Left lung (tissue), 10 donors: ENCODE results near the gene MIB1. TPM values are rescaled to one million over a fixed set of nuclear protein-coding genes. Genes with fewer than 3 reads are reported as not detected.

ENCODE experiments used
- ATAC-seq: fragments of 200-7000 bp; cut with Tn5 transposase; one replicate; pipeline ENCODE4 v1.9.1; 2020; ENCODE audit warnings: moderate library complexity
- DNase-seq, 4 donors: peaks; one replicate each; pipeline ENCODE4 v3.0.0-alpha.2; 2013 to 2020
- H3K27ac ChIP-seq, 2 donors: fragments of 200-600 bp; sonication (generic) in 1 of 2; one replicate each; pipeline versions ENCODE4 v1.5.0 to v1.8.0; 2020 to 2021
- H3K27me3 ChIP-seq, 2 donors: fragments of 200-600 bp; sonication (generic) in 1 of 2; one replicate each; pipeline versions ENCODE4 v1.5.0 to v1.8.0; 2020 to 2021
- H3K36me3 ChIP-seq, 2 donors: fragments of 200-600 bp; sonication (generic) in 1 of 2; one replicate each; pipeline versions ENCODE4 v1.5.0 to v1.8.0; 2020 to 2021
- H3K4me1 ChIP-seq, 2 donors: fragments of 200-600 bp; one replicate each; pipeline ENCODE4 v1.8.0; 2021
- H3K4me3 ChIP-seq, 2 donors: fragments of 200-600 bp; sonication (generic) in 1 of 2; one replicate each; pipeline versions ENCODE4 v1.5.0 to v1.8.0; 2020 to 2021; ENCODE audit warnings: mild to moderate bottlenecking in 1 of 2
- H3K9me3 ChIP-seq, 2 donors: fragments of 200-600 bp; sonication (generic) in 1 of 2; one replicate each; pipeline versions ENCODE4 v1.5.0 to v1.8.0; 2020 to 2021
- CTCF ChIP-seq, 2 donors: fragments of 200-600 bp; sonication (generic) in 1 of 2; IDR thresholded peaks; one replicate each; pipeline versions ENCODE4 v1.5.0 to v1.8.0; 2021; ENCODE audit warnings: antibody characterized with exemption in 2 of 2
- intact Hi-C, 2 donors: fragments of 100-400 bp; cut with DNase I; formaldehyde crosslinking; loops; one replicate each; pipeline versions ENCODE4 v1.11.2 to v1.14.2; 2022
- polyA plus RNA-seq, 6 donors: library from polyadenylated mRNA; unstranded; fragments of 120-200 nt; gene quantifications; one replicate each; pipeline ENCODE4 v1.2.1, GENCODE V29; 2013; ENCODE audit not compliant: insufficient read length in 6 of 6
- total RNA-seq, 2 donors: library from RNA; stranded (reverse); fragmentation: NEBNext Ultra II Directional; extraction: Animal tissue kit (Norgen Biotek cat#: 25700); gene quantifications; one replicate each; pipeline ENCODE4 v1.2.1, GENCODE V29; 2021
- donor health status: DM: no; HTN: yes; CAD: no.
- donor health status: DM: no; HTN: no; CAD: no.

The MIB1 gene
- total and polyA plus RNA-seq, 8 donors, result 26.3 to 64.3 (median 58.3) TPM

DNA sequence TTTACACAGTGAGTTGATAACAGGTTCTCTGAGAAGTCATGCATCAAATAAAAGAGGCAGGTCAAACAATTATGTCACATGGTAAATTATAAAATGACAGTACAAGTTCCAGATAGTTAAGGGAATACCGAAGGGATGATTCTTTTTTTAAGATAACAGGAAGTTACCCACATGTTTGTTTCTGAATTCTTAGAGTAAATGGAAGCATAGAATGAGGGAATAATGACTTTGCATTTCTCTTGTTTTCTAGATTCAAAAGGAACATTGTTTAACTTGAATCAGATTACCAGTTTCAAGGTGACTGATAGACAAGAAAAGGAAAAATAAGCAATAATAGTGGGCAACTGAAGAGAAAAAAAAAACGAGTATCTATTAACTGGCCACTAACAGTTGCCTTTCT is 124.5 kb downstream of the MIB1 start:
- H3K4me3 ChIP-seq, result no peak overlapping the region
- H3K36me3 ChIP-seq, result peaks cover 0 to 52% of the 10 kb centered on the region in 2 donors
- intact Hi-C loops, result no loop called here
- no peaks in the 10 kb centered on the region for H3K9me3 ChIP-seq
- H3K27me3 ChIP-seq, result no peaks in the 10 kb centered on the region
- no peak for TF ChIP-seq CTCF (IDR thresholded peaks at IDR 0.05)
- H3K27ac ChIP-seq, result no peak overlapping the region
- ATAC-seq, result no peak
- no peak for DNase-seq
- H3K4me1 ChIP-seq, result no peaks in the 10 kb centered on the region

DNA sequence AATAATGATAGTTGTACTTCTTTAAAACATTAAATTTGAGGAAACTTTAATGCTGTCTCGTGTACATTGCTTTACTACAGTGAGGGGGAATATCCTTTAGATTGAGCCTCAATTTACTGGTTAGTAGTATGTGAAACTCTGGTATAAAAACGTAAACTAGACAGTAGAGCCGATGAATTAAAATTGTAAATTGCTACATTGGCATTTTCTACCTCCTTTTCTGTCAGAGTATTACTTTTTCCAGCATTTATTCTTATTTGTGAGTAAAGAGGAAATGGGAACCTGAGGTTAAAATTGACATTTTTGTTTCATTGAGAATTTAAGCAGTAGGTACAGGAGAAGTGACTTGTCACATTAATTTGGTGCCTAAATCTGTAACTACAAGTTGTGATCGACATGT is 128.2 kb downstream of the MIB1 start:
- H3K4me1 ChIP-seq, result no peaks in the 10 kb centered on the region
- H3K27ac ChIP-seq, result no peak overlapping the region
- peaks cover 0 to 17% of the 10 kb centered on the region in 2 donors for H3K36me3 ChIP-seq
- DNase-seq (no peak), ATAC-seq (no peak)
- no peaks in the 10 kb centered on the region for H3K27me3 ChIP-seq
- TF ChIP-seq CTCF (IDR thresholded peaks at IDR 0.05), result no peak
- intact Hi-C loops, result no loop called here
- H3K4me3 ChIP-seq, result no peak overlapping the region
- H3K9me3 ChIP-seq, result no peaks in the 10 kb centered on the region

GRCh38 chr18:21889570-21889969 is 149.0 kb downstream of the MIB1 start:
- no peak for DNase-seq
- intact Hi-C loops, result no loop called here
- ATAC-seq, result no peak
- H3K4me1 ChIP-seq, result no peaks in the 10 kb centered on the region
- H3K9me3 ChIP-seq, result peaks cover 0 to 2% of the 10 kb centered on the region in 2 donors
- TF ChIP-seq CTCF (IDR thresholded peaks at IDR 0.05), result no peak
- H3K27me3 ChIP-seq, result no peaks in the 10 kb centered on the region
- no peak overlapping the region for H3K27ac ChIP-seq
- no peaks in the 10 kb centered on the region for H3K36me3 ChIP-seq
- no peak overlapping the region for H3K4me3 ChIP-seq

DNA sequence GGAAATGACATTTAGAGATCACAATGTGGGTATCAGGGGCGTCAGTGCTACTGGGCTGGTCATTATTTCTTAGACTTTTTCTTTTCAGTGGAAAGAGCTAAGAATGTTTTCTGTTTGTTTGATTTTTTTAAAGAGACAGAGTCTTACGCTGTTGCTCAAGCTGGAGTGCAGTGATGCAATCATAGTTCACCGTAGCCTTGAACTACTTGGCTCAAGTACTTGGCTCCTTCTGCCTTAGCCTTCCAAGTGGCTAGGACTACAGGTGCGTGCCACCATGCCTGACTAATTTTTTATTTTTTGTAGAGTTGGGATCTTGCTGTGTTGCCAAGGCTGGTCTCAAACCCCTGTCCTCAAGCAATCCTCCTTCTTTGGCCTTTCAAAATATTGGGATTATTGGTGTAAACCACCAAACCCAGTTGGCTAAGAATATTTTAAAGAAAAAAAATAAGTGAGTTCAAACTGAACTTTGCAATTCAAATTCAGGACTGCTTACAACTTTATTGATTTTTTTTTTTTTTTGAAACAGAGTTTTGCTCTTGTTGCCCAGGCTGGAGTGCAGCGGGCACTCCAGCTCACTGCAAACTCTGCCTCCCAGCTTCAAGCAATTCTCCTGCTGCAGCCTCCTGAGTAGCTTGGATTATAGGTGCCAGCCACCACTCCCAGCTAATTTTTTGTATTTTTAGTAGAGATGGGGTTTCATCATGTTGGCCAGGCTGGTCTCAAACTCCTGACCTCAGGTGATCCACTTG is 154.2 kb downstream of the MIB1 start:
- Histone ChIP-seq H3K27ac (no peak overlapping the region), H3K4me3 (no peak overlapping the region), H3K4me1 (no peaks in the 10 kb centered on the region), H3K27me3 (peaks cover 0 to 7% of the 10 kb centered on the region in 2 donors), H3K36me3 (no peaks in the 10 kb centered on the region), H3K9me3 (no peaks in the 10 kb centered on the region)
- intact Hi-C loops, result no loop called here
- no peak for TF ChIP-seq CTCF (IDR thresholded peaks at IDR 0.05)
- ATAC-seq, result peak; percentile 74
- DNase-seq, result peak in 2 of 4 donors; percentile 45 to 48

DNA sequence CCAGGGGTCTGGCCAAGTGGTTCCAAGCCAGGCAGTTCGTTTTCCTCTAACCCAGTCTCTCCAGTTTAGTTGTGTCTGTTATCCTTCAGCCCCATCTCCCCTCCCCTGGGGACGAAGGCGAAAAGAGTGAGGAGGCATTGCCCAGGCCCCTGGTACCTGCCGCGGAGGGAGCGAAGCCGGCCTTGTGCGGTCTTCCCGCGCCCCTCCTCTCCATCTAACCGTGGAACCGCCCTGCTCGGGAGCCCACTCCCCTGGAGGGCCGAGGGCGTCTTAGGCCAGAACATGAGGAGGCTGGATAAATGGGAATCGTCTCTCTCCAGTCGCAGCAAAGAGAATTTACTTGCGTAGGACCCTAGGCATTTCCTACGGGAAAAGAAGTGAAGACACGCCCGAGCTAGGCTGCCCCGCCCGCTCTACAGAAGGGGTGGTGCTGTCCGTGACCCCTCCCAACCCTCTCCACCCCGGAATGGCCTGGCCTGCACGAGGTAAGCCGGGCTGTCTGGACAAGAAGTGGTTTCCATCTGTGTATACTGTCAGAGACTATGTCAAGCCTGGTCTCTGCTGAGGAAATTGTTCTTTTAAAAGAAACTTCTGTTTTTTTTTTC is 156.2 kb downstream of the MIB1 start:
- H3K4me1 ChIP-seq, result no peaks in the 10 kb centered on the region
- peaks cover 0 to 7% of the 10 kb centered on the region in 2 donors for H3K27me3 ChIP-seq
- ATAC-seq, result peak; percentile 64
- no peak for TF ChIP-seq CTCF (IDR thresholded peaks at IDR 0.05)
- no peak overlapping the region for H3K27ac ChIP-seq
- H3K9me3 ChIP-seq, result no peaks in the 10 kb centered on the region
- H3K36me3 ChIP-seq, result no peaks in the 10 kb centered on the region
- intact Hi-C loops, result no loop called here
- peak in 1 of 4 donors; percentile 41 for DNase-seq
- no peak overlapping the region for H3K4me3 ChIP-seq
